T-helper 1 cell treated with Interleukin-12 subunit alpha and Interleukin-12 subunit beta and Interleukin-4 antibody, amounts not matched to agents 30 μg/mL and 1 μg/mL, for 36 hours (primary cell): ENCODE results near the gene CHN2.

Experiments used
- H3K27ac Mint-ChIP-seq: one replicate; pipeline ENCODE4 v1.8.0; 2021; ENCODE audit warnings: mild to moderate bottlenecking, mixed read lengths
- H3K27me3 Mint-ChIP-seq: one replicate; pipeline ENCODE4 v1.8.0; 2021; ENCODE audit warnings: low read depth, mixed read lengths
- H3K36me3 Mint-ChIP-seq: one replicate; pipeline ENCODE4 v1.8.0; 2021; ENCODE audit warnings: low read depth, mixed read lengths
- H3K4me1 Mint-ChIP-seq: one replicate; pipeline ENCODE4 v1.8.0; 2021; ENCODE audit warnings: low read depth, mixed read lengths
- H3K4me3 Mint-ChIP-seq: one replicate; pipeline ENCODE4 v1.8.0; 2021; ENCODE audit warnings: mild to moderate bottlenecking, moderate library complexity, mixed read lengths
- H3K9me3 Mint-ChIP-seq: one replicate; pipeline ENCODE4 v1.8.0; 2021; ENCODE audit warnings: mixed read lengths

Gene CHN2

GRCh38 chr7:29476916-29477315 lies 282.3 kb downstream of the CHN2 start:
- Mint-ChIP-seq H3K36me3 (no peaks in the 10 kb centered on the region), H3K4me3 (no peak overlapping the region), H3K27me3 (peaks cover 3% of the 10 kb centered on the region)

GRCh38 chr7:29478226-29478625 lies 283.7 kb downstream of the CHN2 start:
- no peaks in the 10 kb centered on the region for H3K9me3 Mint-ChIP-seq
- H3K4me1 Mint-ChIP-seq, result no peaks in the 10 kb centered on the region
- peaks cover 3% of the 10 kb centered on the region for H3K27me3 Mint-ChIP-seq
- no peaks in the 10 kb centered on the region for H3K36me3 Mint-ChIP-seq
- H3K4me3 Mint-ChIP-seq, result no peak overlapping the region
- H3K27ac Mint-ChIP-seq, result no peak overlapping the region

More at GRCh38 chr7:29476916-29477315, 282.3 kb downstream of the CHN2 start:
- Mint-ChIP-seq H3K4me1 (no peaks in the 10 kb centered on the region), H3K27ac (no peak overlapping the region), H3K9me3 (no peaks in the 10 kb centered on the region)

- Mint-ChIP-seq H3K4me1 (no peaks in the 10 kb centered on the region), H3K4me3 (no peak overlapping the region), H3K27me3 (peaks cover 3% of the 10 kb centered on the region)
Observed at GRCh38 chr7:29478687-29479240, 284.2 kb downstream of the CHN2 start.

GRCh38 chr7:29479301-29480200 lies 285.0 kb downstream of the CHN2 start:
- Mint-ChIP-seq H3K27me3 (no peaks in the 10 kb centered on the region), H3K4me3 (no peak overlapping the region), H3K4me1 (no peaks in the 10 kb centered on the region), H3K27ac (no peak overlapping the region), H3K9me3 (no peaks in the 10 kb centered on the region), H3K36me3 (no peaks in the 10 kb centered on the region)

More at GRCh38 chr7:29478687-29479240, 284.2 kb downstream of the CHN2 start:
- H3K27ac Mint-ChIP-seq, result no peak overlapping the region
- H3K36me3 Mint-ChIP-seq, result no peaks in the 10 kb centered on the region
- H3K9me3 Mint-ChIP-seq, result no peaks in the 10 kb centered on the region

GRCh38 chr7:29480451-29480850 lies 285.9 kb downstream of the CHN2 start:
- H3K4me3 Mint-ChIP-seq, result no peak overlapping the region
- H3K9me3 Mint-ChIP-seq, result no peaks in the 10 kb centered on the region
- H3K36me3 Mint-ChIP-seq, result no peaks in the 10 kb centered on the region
- no peaks in the 10 kb centered on the region for H3K4me1 Mint-ChIP-seq
- H3K27me3 Mint-ChIP-seq, result no peaks in the 10 kb centered on the region
- H3K27ac Mint-ChIP-seq, result no peak overlapping the region

GRCh38 chr7:29480934-29481651 lies 286.5 kb downstream of the CHN2 start:
- Mint-ChIP-seq H3K4me3 (no peak overlapping the region), H3K4me1 (no peaks in the 10 kb centered on the region), H3K27me3 (no peaks in the 10 kb centered on the region), H3K36me3 (no peaks in the 10 kb centered on the region), H3K9me3 (no peaks in the 10 kb centered on the region), H3K27ac (no peak overlapping the region)

- Mint-ChIP-seq H3K36me3 (no peaks in the 10 kb centered on the region), H3K4me3 (no peak overlapping the region), H3K27ac (no peak overlapping the region), H3K4me1 (no peaks in the 10 kb centered on the region), H3K27me3 (no peaks in the 10 kb centered on the region), H3K9me3 (no peaks in the 10 kb centered on the region)
Observed at GRCh38 chr7:29482056-29482455, 287.5 kb downstream of the CHN2 start.

GRCh38 chr7:29483219-29484104 lies 288.9 kb downstream of the CHN2 start:
- H3K9me3 Mint-ChIP-seq, result no peaks in the 10 kb centered on the region
- H3K27me3 Mint-ChIP-seq, result no peaks in the 10 kb centered on the region
- no peaks in the 10 kb centered on the region for H3K36me3 Mint-ChIP-seq
- no peak overlapping the region for H3K4me3 Mint-ChIP-seq
- H3K4me1 Mint-ChIP-seq, result no peaks in the 10 kb centered on the region
- no peak overlapping the region for H3K27ac Mint-ChIP-seq

- Mint-ChIP-seq H3K27me3 (no peaks in the 10 kb centered on the region), H3K36me3 (no peaks in the 10 kb centered on the region), H3K9me3 (no peaks in the 10 kb centered on the region), H3K4me1 (no peaks in the 10 kb centered on the region), H3K4me3 (no peak overlapping the region), H3K27ac (no peak overlapping the region)
Observed at GRCh38 chr7:29484280-29484679, 289.7 kb downstream of the CHN2 start.

GRCh38 chr7:29485339-29486190 lies 291.0 kb downstream of the CHN2 start:
- Mint-ChIP-seq H3K4me1 (no peaks in the 10 kb centered on the region), H3K9me3 (no peaks in the 10 kb centered on the region), H3K36me3 (no peaks in the 10 kb centered on the region), H3K27ac (no peak overlapping the region), H3K27me3 (no peaks in the 10 kb centered on the region), H3K4me3 (no peak overlapping the region)

GRCh38 chr7:29486191-29486700 lies 291.7 kb downstream of the CHN2 start:
- Mint-ChIP-seq H3K36me3 (no peaks in the 10 kb centered on the region), H3K27ac (no peak overlapping the region), H3K9me3 (no peaks in the 10 kb centered on the region), H3K4me3 (no peak overlapping the region), H3K4me1 (no peaks in the 10 kb centered on the region), H3K27me3 (no peaks in the 10 kb centered on the region)

GRCh38 chr7:29487424-29487823 lies 292.8 kb downstream of the CHN2 start:
- Mint-ChIP-seq H3K36me3 (no peaks in the 10 kb centered on the region), H3K27ac (no peak overlapping the region), H3K4me1 (no peaks in the 10 kb centered on the region)

GRCh38 chr7:29488203-29488970 lies 293.8 kb downstream of the CHN2 start:
- H3K27ac Mint-ChIP-seq, result no peak overlapping the region
- H3K4me3 Mint-ChIP-seq, result no peak overlapping the region
- no peaks in the 10 kb centered on the region for H3K9me3 Mint-ChIP-seq
- no peaks in the 10 kb centered on the region for H3K27me3 Mint-ChIP-seq
- H3K4me1 Mint-ChIP-seq, result no peaks in the 10 kb centered on the region
- H3K36me3 Mint-ChIP-seq, result no peaks in the 10 kb centered on the region

More at GRCh38 chr7:29487424-29487823, 292.8 kb downstream of the CHN2 start:
- no peaks in the 10 kb centered on the region for H3K27me3 Mint-ChIP-seq
- H3K9me3 Mint-ChIP-seq, result no peaks in the 10 kb centered on the region
- H3K4me3 Mint-ChIP-seq, result no peak overlapping the region
